Prostate gland (tissue), 2 donors: ENCODE results near the gene CLEC16A. TPM values are rescaled to one million over a fixed set of nuclear protein-coding genes. Genes with fewer than 3 reads are reported as not detected.
A peak's percentile ranks its signal among the peaks of the same experiment; 100 is the strongest.

Source experiments
- DNase-seq: peaks from one replicate; pipeline ENCODE4 v3.0.0-alpha.2; 2019; ENCODE audit warnings: low spot score
- H3K27ac ChIP-seq, 2 donors: fragments of 200-600 bp; sonication (generic); 2 replicates each; pipeline ENCODE4 v1.5.1; 2017 to 2019
- H3K27me3 ChIP-seq: fragments of 200-600 bp; sonication (generic); replicated peaks from 2 replicates; pipeline ENCODE4 v1.5.1; 2019; ENCODE audit not compliant: insufficient read depth
- H3K36me3 ChIP-seq, 2 donors: fragments of 200-600 bp; sonication (generic); 1 replicate in 1 of 2; 2 replicates in 1 of 2; pipeline versions ENCODE4 v1.5.1 to v1.8.1; 2017 to 2019
- H3K4me1 ChIP-seq: fragments of 200-600 bp; sonication (generic); replicated peaks from 2 replicates; pipeline ENCODE4 v1.5.1; 2019
- H3K4me3 ChIP-seq, 2 donors: fragments of 200-600 bp; sonication (generic); 2 replicates each; pipeline ENCODE4 v1.5.1; 2017 to 2019
- H3K9me3 ChIP-seq: fragments of 200-600 bp; sonication (generic); 2 replicates; pipeline ENCODE4 v1.5.1; 2017
- CTCF ChIP-seq, 4 experiments: fragments of 200-600 bp in 2 of 4; fragments of 450-650 bp in 2 of 4; sonication (generic) in 2 of 4; IDR thresholded peaks; 1 replicate in 3 of 4; 2 replicates in 1 of 4; pipeline ENCODE4 v1.5.1; 2016 to 2019; ENCODE audit warnings: antibody characterized with exemption in 4 of 4, mild to moderate bottlenecking in 2 of 4, moderate library complexity in 2 of 4
- POLR2A ChIP-seq: fragments of 450-650 bp; IDR thresholded peaks from one replicate; pipeline ENCODE4 v1.6.1; 2016; ENCODE audit warnings: antibody characterized with exemption, mild to moderate bottlenecking
- POLR2AphosphoS5 ChIP-seq: sonication (generic); formaldehyde crosslinking; IDR thresholded peaks from one replicate; pipeline ENCODE4 v1.6.1; 2017; ENCODE audit warnings: antibody characterized with exemption
- whole genome bisulfite sequencing: methylation state at CpG from one replicate; pipeline ENCODE4 v1.1.5; 2018; 5-methylcytosine and 5-hydroxymethylcytosine counted together
- intact Hi-C: fragments of 100-400 bp; cut with DNase I; formaldehyde crosslinking; loops from one replicate; pipeline ENCODE4 v1.14.2; 2022
- total RNA-seq, 2 donors: library from RNA; depleted of rRNA; stranded (reverse); fragments of >200 nt; gene quantifications; one replicate each; pipeline ENCODE4 v1.1.0, GENCODE V29; 2016

Gene CLEC16A
- total RNA-seq, 2 donors from 2014 or later = 26.1 to 52.2 TPM

- Histone ChIP-seq H3K9me3 (no peaks in the 10 kb centered on the region), H3K4me1 (no peaks in the 10 kb centered on the region), H3K27me3 (no peaks in the 10 kb centered on the region), H3K27ac (peak overlapping the region; percentile 35 to 40), H3K4me3 (no peak overlapping the region), H3K36me3 (no peaks in the 10 kb centered on the region)
- TF ChIP-seq POLR2AphosphoS5 (no peak), POLR2A (no peak), CTCF (IDR thresholded peaks at IDR 0.05) (no peak)
- intact Hi-C loops = no loop called here
- no peak for DNase-seq
- 21% methylated on average over 12 of the region's 12 CpGs for WGBS
Observed at GRCh38 chr16:11181899-11182279, 237.5 kb downstream of the CLEC16A start.

DNA sequence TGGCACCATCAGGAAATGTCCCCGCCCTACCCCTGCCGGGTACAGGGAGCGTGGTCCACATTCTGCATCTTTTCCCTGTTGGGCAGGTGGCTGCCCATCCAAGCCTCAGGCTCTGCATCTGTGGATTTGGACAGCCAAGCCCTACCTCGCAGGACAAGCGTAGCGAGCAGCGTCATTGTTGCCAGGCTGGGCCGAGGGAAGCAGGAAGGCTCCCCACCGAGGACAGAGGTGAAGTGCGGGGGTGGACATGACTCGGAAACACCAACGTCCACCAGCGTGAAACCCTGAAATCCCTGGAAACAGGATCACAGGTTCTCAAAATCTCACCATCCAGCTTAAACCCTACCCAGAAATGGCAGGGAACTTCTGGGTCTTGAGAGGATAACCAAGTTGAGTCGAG, 238.0 kb downstream of the CLEC16A start:
- 68% methylated on average over 14 of the region's 14 CpGs for WGBS
- intact Hi-C loops = no loop called here
- H3K27ac ChIP-seq = peak overlapping the region; percentile 35 to 40
- no peak overlapping the region for H3K4me3 ChIP-seq
- TF ChIP-seq CTCF (IDR thresholded peaks at IDR 0.05) (no peak), POLR2A (no peak), POLR2AphosphoS5 (no peak)
- no peaks in the 10 kb centered on the region for H3K27me3 ChIP-seq
- H3K36me3 ChIP-seq = no peaks in the 10 kb centered on the region
- H3K9me3 ChIP-seq = no peaks in the 10 kb centered on the region
- DNase-seq = no peak
- no peaks in the 10 kb centered on the region for H3K4me1 ChIP-seq

DNA sequence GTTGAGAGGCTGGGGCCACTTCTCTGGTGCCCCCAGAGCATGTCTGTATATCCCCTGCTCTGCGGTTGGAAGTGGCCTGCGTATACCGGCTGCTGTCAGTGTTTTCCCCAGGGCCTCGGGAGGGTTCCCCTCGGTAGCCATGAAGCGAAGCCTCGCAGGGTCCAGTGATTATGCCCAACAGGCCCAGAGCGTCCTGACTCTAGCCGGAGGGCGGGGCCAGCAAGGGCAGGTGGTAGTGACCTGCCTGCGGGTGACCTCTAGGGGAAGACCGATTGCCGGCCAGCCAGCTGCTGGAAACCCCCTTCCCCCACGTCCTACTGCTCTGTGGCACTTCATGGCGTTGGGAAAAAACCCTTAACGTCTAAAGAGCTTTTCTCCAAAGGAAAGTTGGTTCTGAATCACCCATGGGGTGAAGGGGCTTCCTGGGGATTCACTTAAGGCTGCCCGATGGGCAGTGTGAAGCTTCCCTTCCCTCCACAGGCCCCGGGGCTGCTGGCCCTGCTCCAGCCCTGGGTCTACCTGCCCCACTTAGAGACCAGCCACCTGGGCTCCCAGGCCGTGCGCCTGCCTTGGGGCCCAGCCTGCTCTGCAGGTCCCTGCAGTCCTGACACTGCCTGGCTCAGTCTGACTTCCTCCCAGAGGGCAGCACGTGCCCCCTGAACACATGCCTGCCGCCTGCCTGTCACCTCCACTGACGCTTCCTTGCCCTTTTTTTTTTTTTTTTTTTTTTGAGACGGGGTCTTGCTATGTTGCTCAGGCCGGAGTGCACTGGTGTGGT, 238.9 kb downstream of the CLEC16A start:
- no peaks in the 10 kb centered on the region for H3K4me1 ChIP-seq
- intact Hi-C loops = no loop called here
- no peak for DNase-seq
- H3K36me3 ChIP-seq = no peaks in the 10 kb centered on the region
- no peaks in the 10 kb centered on the region for H3K9me3 ChIP-seq
- H3K4me3 ChIP-seq = no peak overlapping the region
- TF ChIP-seq CTCF (IDR thresholded peaks at IDR 0.05) (no peak), POLR2A (no peak)
- H3K27ac ChIP-seq = no peak overlapping the region
- no peaks in the 10 kb centered on the region for H3K27me3 ChIP-seq
- 94% methylated on average over 25 of the region's 25 CpGs for WGBS

- no peaks in the 10 kb centered on the region for H3K36me3 ChIP-seq
- no peak for DNase-seq
- intact Hi-C loops = no loop called here
- no peak for TF ChIP-seq POLR2AphosphoS5
- TF ChIP-seq POLR2A = no peak
- TF ChIP-seq CTCF (IDR thresholded peaks at IDR 0.05) = no peak
- H3K4me3 ChIP-seq = no peak overlapping the region
- no peaks in the 10 kb centered on the region for H3K27me3 ChIP-seq
- H3K4me1 ChIP-seq = no peaks in the 10 kb centered on the region
- no peak overlapping the region for H3K27ac ChIP-seq
- no peaks in the 10 kb centered on the region for H3K9me3 ChIP-seq
- 85% methylated on average over 10 of the region's 10 CpGs for WGBS
Observed at GRCh38 chr16:11183951-11184350, 239.6 kb downstream of the CLEC16A start.

GRCh38 chr16:11187522-11188023, 243.2 kb downstream of the CLEC16A start:
- no peaks in the 10 kb centered on the region for H3K36me3 ChIP-seq
- H3K27ac ChIP-seq = no peak overlapping the region
- no peak overlapping the region for H3K4me3 ChIP-seq
- no peaks in the 10 kb centered on the region for H3K27me3 ChIP-seq
- intact Hi-C loops = no loop called here
- TF ChIP-seq POLR2A (no peak), POLR2AphosphoS5 (no peak), CTCF (IDR thresholded peaks at IDR 0.05) (no peak)
- no peaks in the 10 kb centered on the region for H3K4me1 ChIP-seq
- WGBS = 72% methylated on average over 6 of the region's 6 CpGs
- H3K9me3 ChIP-seq = no peaks in the 10 kb centered on the region
- DNase-seq = no peak
